ENCODE results near the gene RBBP8.

DNA sequence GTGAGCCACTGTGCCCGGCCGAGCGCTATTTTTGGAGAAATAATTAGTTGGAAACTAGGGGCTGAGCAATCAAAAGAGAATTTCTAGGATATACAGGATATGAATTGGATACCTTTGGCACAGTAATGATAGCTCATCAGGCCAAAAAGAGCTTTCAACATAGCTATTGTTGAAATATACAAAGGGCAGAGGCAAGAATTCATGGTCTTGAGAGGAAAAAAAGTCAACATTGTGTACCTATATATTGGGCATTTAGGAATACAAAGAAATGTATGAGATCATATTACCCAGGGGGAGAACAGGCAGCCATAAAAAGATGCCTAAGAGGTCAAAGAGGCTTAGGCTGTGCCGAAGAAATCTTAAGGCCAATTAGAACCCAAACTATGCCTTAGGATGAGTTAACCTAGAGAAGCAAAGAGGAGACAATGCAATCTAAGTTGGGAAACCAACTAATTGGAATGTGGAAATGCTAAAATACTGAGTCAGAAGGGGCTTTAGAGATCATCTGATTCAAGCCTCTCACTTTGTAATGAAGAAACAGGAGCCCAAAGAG is 99.0 kb downstream of the RBBP8 start:
- TF ChIP-seq POLR2AphosphoS5 (IDR thresholded peaks at IDR 0.05; ENCODE audit: low read depth, low read length): no peak
- TF ChIP-seq POLR2A (IDR thresholded peaks at IDR 0.05; ENCODE audit: low read depth, low read length): no peak
